Fibroblast of skin of left biceps (primary cell): ENCODE measurements around the gene LMBRD2.

Experiments
- DNase-seq, 2 experiments: peaks; one replicate each; pipeline ENCODE4 v3.0.0-alpha.2; 2013; ENCODE audit warnings: low read depth in 2 of 2

The LMBRD2 gene

GRCh38 chr5:36049949-36050348, 101.7 kb downstream of the LMBRD2 start:
- no peak for DNase-seq
